ENCODE measurements around the gene CHRND.
A peak's percentile ranks its signal among the peaks of the same experiment; 100 is the strongest.

DNA sequence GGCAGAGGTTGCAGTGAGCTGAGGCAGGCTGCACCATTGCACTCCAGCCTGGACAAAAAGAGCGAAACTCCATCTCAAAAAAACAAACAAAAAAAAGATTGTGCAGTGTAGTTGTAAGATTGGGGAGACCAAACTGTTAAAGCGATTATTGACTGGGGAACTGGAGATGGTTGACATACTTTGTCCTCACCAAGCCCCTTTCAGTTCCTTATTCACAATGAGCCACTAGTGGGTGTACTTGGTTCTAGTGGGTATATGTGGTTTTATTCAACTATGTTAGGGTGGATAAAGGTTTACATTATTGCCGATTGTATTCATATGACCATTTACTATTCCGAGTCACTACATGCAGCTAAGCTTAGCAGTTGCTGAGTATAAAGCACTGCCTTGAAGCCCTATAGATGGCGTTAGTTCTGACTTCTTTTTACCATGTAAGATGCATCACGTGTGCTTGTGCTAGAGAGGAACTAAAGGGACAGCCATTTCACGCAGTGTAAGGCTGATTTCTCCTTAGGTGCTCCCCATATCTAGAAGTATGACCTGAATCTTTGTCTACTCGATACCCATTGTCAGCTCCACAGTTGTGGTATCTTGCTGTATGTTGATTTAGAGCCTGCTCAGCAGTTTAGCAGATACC lies 36.7 kb downstream of the CHRND start:
- TF ChIP-seq, protein P1, sequence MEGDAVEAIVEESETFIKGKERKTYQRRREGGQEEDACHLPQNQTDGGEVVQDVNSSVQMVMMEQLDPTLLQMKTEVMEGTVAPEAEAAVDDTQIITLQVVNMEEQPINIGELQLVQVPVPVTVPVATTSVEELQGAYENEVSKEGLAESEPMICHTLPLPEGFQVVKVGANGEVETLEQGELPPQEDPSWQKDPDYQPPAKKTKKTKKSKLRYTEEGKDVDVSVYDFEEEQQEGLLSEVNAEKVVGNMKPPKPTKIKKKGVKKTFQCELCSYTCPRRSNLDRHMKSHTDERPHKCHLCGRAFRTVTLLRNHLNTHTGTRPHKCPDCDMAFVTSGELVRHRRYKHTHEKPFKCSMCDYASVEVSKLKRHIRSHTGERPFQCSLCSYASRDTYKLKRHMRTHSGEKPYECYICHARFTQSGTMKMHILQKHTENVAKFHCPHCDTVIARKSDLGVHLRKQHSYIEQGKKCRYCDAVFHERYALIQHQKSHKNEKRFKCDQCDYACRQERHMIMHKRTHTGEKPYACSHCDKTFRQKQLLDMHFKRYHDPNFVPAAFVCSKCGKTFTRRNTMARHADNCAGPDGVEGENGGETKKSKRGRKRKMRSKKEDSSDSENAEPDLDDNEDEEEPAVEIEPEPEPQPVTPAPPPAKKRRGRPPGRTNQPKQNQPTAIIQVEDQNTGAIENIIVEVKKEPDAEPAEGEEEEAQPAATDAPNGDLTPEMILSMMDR (conservative IDR thresholded peaks at IDR 0.05; ENCODE audit: low read length): 0 out of 2 replicates have a peak, but pooled peaks have one; percentile 25
- no peak for TF ChIP-seq EZH2phosphoT487 (IDR thresholded peaks at IDR 0.05; ENCODE audit: borderline replicate concordance, low read depth, low read length)

Measured in OCI-LY7 (cell line).